Measurements from ENCODE around the gene GCNT1.

GCNT1 gene

GRCh38 chr9:76444322-76444929, 14.6 kb upstream of the GCNT1 start:
- no peak for TF ChIP-seq CTCF (IDR thresholded peaks at IDR 0.05; ENCODE audit: borderline replicate concordance, insufficient read depth, low read depth, low read length)
- no peak overlapping the region for H3K4me3 ChIP-seq (ENCODE audit: low read depth, low read length)

- no peak overlapping the region for H3K4me3 ChIP-seq (ENCODE audit: low read depth, low read length)
- no peak for TF ChIP-seq CTCF (IDR thresholded peaks at IDR 0.05; ENCODE audit: borderline replicate concordance, insufficient read depth, low read depth, low read length)
These were observed 13.0 kb upstream of the GCNT1 start for GRCh38 chr9:76445976-76446375.

GRCh38 chr9:76448501-76448900, 10.5 kb upstream of the GCNT1 start:
- no peak overlapping the region for H3K4me3 ChIP-seq (ENCODE audit: low read depth, low read length)
- no peak for TF ChIP-seq CTCF (IDR thresholded peaks at IDR 0.05; ENCODE audit: borderline replicate concordance, insufficient read depth, low read depth, low read length)

- H3K4me3 ChIP-seq (ENCODE audit: low read depth, low read length), result no peak overlapping the region
- TF ChIP-seq CTCF (IDR thresholded peaks at IDR 0.05; ENCODE audit: borderline replicate concordance, insufficient read depth, low read depth, low read length), result no peak
These were observed 7.7 kb upstream of the GCNT1 start for GRCh38 chr9:76451234-76451633.

- TF ChIP-seq CTCF (IDR thresholded peaks at IDR 0.05; ENCODE audit: borderline replicate concordance, insufficient read depth, low read depth, low read length), result no peak
- no peak overlapping the region for H3K4me3 ChIP-seq (ENCODE audit: low read depth, low read length)
These were observed 6.1 kb upstream of the GCNT1 start for GRCh38 chr9:76452839-76453238.

- no peak overlapping the region for H3K4me3 ChIP-seq (ENCODE audit: low read depth, low read length)
- TF ChIP-seq CTCF (IDR thresholded peaks at IDR 0.05; ENCODE audit: borderline replicate concordance, insufficient read depth, low read depth, low read length), result no peak
These were observed 5.2 kb upstream of the GCNT1 start for GRCh38 chr9:76453785-76454184.

GRCh38 chr9:76454311-76454710, 4.7 kb upstream of the GCNT1 start:
- no peak for TF ChIP-seq CTCF (IDR thresholded peaks at IDR 0.05; ENCODE audit: borderline replicate concordance, insufficient read depth, low read depth, low read length)
- H3K4me3 ChIP-seq (ENCODE audit: low read depth, low read length), result no peak overlapping the region

Data from GM12875 (cell line).